Choroid plexus epithelial cell (primary cell): ENCODE data around the gene DENND5B.
"Not testable (repeated sequence)": the region's sequence is repeated elsewhere in the genome, so short reads cannot be mapped to it uniquely, and the experiment has no call there.

Experiments used
- DNase-seq: peaks from one replicate; pipeline ENCODE4 v3.0.0-alpha.2; 2010; ENCODE audit warnings: low read depth
- H3K4me3 ChIP-seq: 2 replicates; pipeline ENCODE4 v1.5.1; 2011; ENCODE audit warnings: low read depth, mild to moderate bottlenecking, control low read depth, low read length, moderate library complexity
- CTCF ChIP-seq: conservative IDR thresholded peaks from 2 replicates; pipeline ENCODE4 v1.5.1; 2011; ENCODE audit warnings: low read depth, mild to moderate bottlenecking, control low read depth, inconsistent platforms, low read length, moderate library complexity

DENND5B gene

GRCh38 chr12:31507966-31508365, 83.0 kb downstream of the DENND5B start:
- peak; percentile 70 for DNase-seq
- H3K4me3 ChIP-seq = no peak overlapping the region
- TF ChIP-seq CTCF = no peak

GRCh38 chr12:31506515-31507306, 84.2 kb downstream of the DENND5B start:
- no peak for TF ChIP-seq CTCF
- DNase-seq = no peak
- H3K4me3 ChIP-seq = no peak overlapping the region

- TF ChIP-seq CTCF = no peak
- no peak for DNase-seq
- H3K4me3 ChIP-seq = no peak overlapping the region
Observed at GRCh38 chr12:31504625-31505222, 86.2 kb downstream of the DENND5B start.

GRCh38 chr12:31501014-31501413, 89.9 kb downstream of the DENND5B start:
- DNase-seq, H3K4me3 ChIP-seq: not testable (repeated sequence)

- no peak overlapping the region for H3K4me3 ChIP-seq
- TF ChIP-seq CTCF = no peak
- DNase-seq = no peak
Observed at GRCh38 chr12:31499567-31499966, 91.4 kb downstream of the DENND5B start.

- TF ChIP-seq CTCF = no peak
- no peak for DNase-seq
- no peak overlapping the region for H3K4me3 ChIP-seq
Observed at GRCh38 chr12:31498424-31498823, 92.5 kb downstream of the DENND5B start.

- no peak for TF ChIP-seq CTCF
- no peak overlapping the region for H3K4me3 ChIP-seq
- no peak for DNase-seq
Observed at GRCh38 chr12:31496257-31496656, 94.7 kb downstream of the DENND5B start.
